H9 (cell line): ENCODE measurements around the gene RUNX1. TPM values are rescaled to one million over a fixed set of nuclear protein-coding genes. Genes with fewer than 3 reads are reported as not detected.

Experiments used
- DNase-seq: peaks from one replicate; pipeline ENCODE4 v3.0.0-alpha.2; 2017
- H2AFZ ChIP-seq: one replicate; pipeline ENCODE4 v1.6.1; 2013; ENCODE audit warnings: mild to moderate bottlenecking, low read length, control low read depth, moderate library complexity
- H2AK5ac ChIP-seq: 2 replicates; pipeline ENCODE4 v1.6.1; 2013; ENCODE audit warnings: low read length, control low read depth, mixed read lengths; ENCODE audit not compliant: insufficient read length
- H2BK120ac ChIP-seq: one replicate; pipeline ENCODE4 v1.6.1; 2013; ENCODE audit warnings: low read depth, mild to moderate bottlenecking, low read length, control low read depth, inconsistent platforms; ENCODE audit not compliant: poor library complexity, severe bottlenecking
- H2BK12ac ChIP-seq: 2 replicates; pipeline ENCODE4 v1.6.1; 2013; ENCODE audit warnings: low read length, control low read depth, mixed read lengths, low read depth; ENCODE audit not compliant: insufficient read length
- H2BK15ac ChIP-seq: 2 replicates; pipeline ENCODE4 v1.6.1; 2013; ENCODE audit warnings: low read depth, low read length, control low read depth
- H2BK20ac ChIP-seq: one replicate; pipeline ENCODE4 v1.6.1; 2013; ENCODE audit warnings: low read depth, mild to moderate bottlenecking, low read length, control low read depth, inconsistent platforms; ENCODE audit not compliant: poor library complexity, severe bottlenecking
- H2BK5ac ChIP-seq: 2 replicates; pipeline ENCODE4 v1.6.1; 2013; ENCODE audit warnings: low read length, control low read depth, mixed read lengths; ENCODE audit not compliant: insufficient read length
- H3K14ac ChIP-seq: 2 replicates; pipeline ENCODE4 v1.6.1; 2013; ENCODE audit warnings: low read length, control low read depth; ENCODE audit not compliant: insufficient read depth
- H3K18ac ChIP-seq: 2 replicates; pipeline ENCODE4 v1.6.1; 2013; ENCODE audit warnings: low read depth, mild to moderate bottlenecking, mixed read lengths, low read length, control low read depth; ENCODE audit not compliant: insufficient read length
- H3K23ac ChIP-seq: 2 replicates; pipeline ENCODE4 v1.6.1; 2013; ENCODE audit warnings: low read length, control low read depth, mixed read lengths, low read depth; ENCODE audit not compliant: insufficient read length
- H3K23me2 ChIP-seq: 2 replicates; pipeline ENCODE4 v1.6.1; 2013; ENCODE audit warnings: low read depth, mild to moderate bottlenecking, mixed read lengths, low read length, control low read depth; ENCODE audit not compliant: insufficient read length, poor library complexity, severe bottlenecking
- H3K27ac ChIP-seq: 2 replicates; pipeline ENCODE4 v1.5.1; 2013; ENCODE audit warnings: low read length, control low read depth, mixed read lengths, low read depth; ENCODE audit not compliant: insufficient read length
- H3K27me3 ChIP-seq: 2 replicates; pipeline ENCODE4 v1.6.1; 2013; ENCODE audit warnings: low read length, control low read depth, inconsistent platforms; ENCODE audit not compliant: insufficient read depth
- H3K4ac ChIP-seq: 2 replicates; pipeline ENCODE4 v1.6.1; 2013; ENCODE audit warnings: low read depth, mild to moderate bottlenecking, control low read depth, inconsistent platforms, low read length, moderate library complexity
- H3K4me1 ChIP-seq: 2 replicates; pipeline ENCODE4 v1.6.1; 2013; ENCODE audit warnings: low read length, control low read depth, inconsistent platforms; ENCODE audit not compliant: insufficient read depth
- H3K4me2 ChIP-seq: 2 replicates; pipeline ENCODE4 v1.6.1; 2013; ENCODE audit warnings: low read length, control low read depth, mixed read lengths; ENCODE audit not compliant: insufficient read length, insufficient read depth
- H3K56ac ChIP-seq: 2 replicates; pipeline ENCODE4 v1.6.1; 2013; ENCODE audit warnings: low read depth, mild to moderate bottlenecking, mixed read lengths, low read length, control low read depth; ENCODE audit not compliant: insufficient read length
- H3K79me1 ChIP-seq: 2 replicates; pipeline ENCODE4 v1.6.1; 2013; ENCODE audit warnings: low read depth, mild to moderate bottlenecking, moderate library complexity, low read length, control low read depth, inconsistent platforms; ENCODE audit not compliant: insufficient read depth, poor library complexity, severe bottlenecking
- H3K79me2 ChIP-seq: 2 replicates; pipeline ENCODE4 v1.6.1; 2013; ENCODE audit warnings: low read length, control low read depth, inconsistent platforms; ENCODE audit not compliant: insufficient read depth
- H3K9ac ChIP-seq: 2 replicates; pipeline ENCODE4 v1.6.1; 2013; ENCODE audit warnings: low read length, control low read depth, mixed read lengths; ENCODE audit not compliant: insufficient read length; ENCODE audit errors: extremely low read depth
- H3K9me3 ChIP-seq: one replicate; pipeline ENCODE4 v1.6.1; 2013; ENCODE audit warnings: low read depth, low read length, inconsistent platforms; ENCODE audit not compliant: control insufficient read depth
- H3T11ph ChIP-seq: one replicate; pipeline ENCODE4 v1.6.1; 2013; ENCODE audit warnings: mild to moderate bottlenecking, low read length, control low read depth, inconsistent platforms
- H4K20me1 ChIP-seq: one replicate; pipeline ENCODE4 v1.6.1; 2013; ENCODE audit not compliant: control insufficient read depth, insufficient read length, insufficient read depth
- H4K5ac ChIP-seq: 2 replicates; pipeline ENCODE4 v1.6.1; 2013; ENCODE audit warnings: low read depth, mild to moderate bottlenecking, mixed read lengths, low read length, control low read depth; ENCODE audit not compliant: insufficient read length
- H4K8ac ChIP-seq: replicated peaks from 2 replicates; pipeline ENCODE4 v1.6.1; 2013; ENCODE audit warnings: low read length, control low read depth, mixed read lengths, low read depth; ENCODE audit not compliant: insufficient read length
- H4K91ac ChIP-seq: 2 replicates; pipeline ENCODE4 v1.6.1; 2013; ENCODE audit warnings: low read depth, mild to moderate bottlenecking, moderate library complexity, mixed read lengths, low read length, control low read depth; ENCODE audit not compliant: insufficient read length
- H3K27ac Mint-ChIP-seq, 3 experiments: 2 replicates in 2 of 3; 3 replicates in 1 of 3; pipeline ENCODE4 v1.8.0; 2020 to 2021; ENCODE audit warnings: mixed read lengths in 3 of 3, mild to moderate bottlenecking in 1 of 3, moderate library complexity in 1 of 3
- H3K27me3 Mint-ChIP-seq: 2 replicates; pipeline ENCODE4 v1.8.0; 2021; ENCODE audit warnings: low read depth, mild to moderate bottlenecking, moderate library complexity, mixed read lengths
- H3K36me3 Mint-ChIP-seq, 3 experiments: 2 replicates in 2 of 3; 3 replicates in 1 of 3; pipeline ENCODE4 v1.8.0; 2020 to 2021; ENCODE audit warnings: low read depth in 3 of 3, mixed read lengths in 3 of 3; ENCODE audit not compliant: insufficient read depth in 1 of 3
- H3K4me1 Mint-ChIP-seq, 2 experiments: 2 replicates each; pipeline ENCODE4 v1.8.0; 2020; ENCODE audit warnings: mixed read lengths in 2 of 2
- H3K4me3 Mint-ChIP-seq, 2 experiments: 2 replicates in 1 of 2; 3 replicates in 1 of 2; pipeline ENCODE4 v1.8.0; 2020 to 2021; ENCODE audit warnings: mild to moderate bottlenecking in 2 of 2, mixed read lengths in 2 of 2, moderate library complexity in 1 of 2
- H3K9me3 Mint-ChIP-seq, 2 experiments: 2 replicates in 1 of 2; 3 replicates in 1 of 2; pipeline ENCODE4 v1.8.0; 2020; ENCODE audit warnings: mild to moderate bottlenecking in 2 of 2, mixed read lengths in 2 of 2, moderate library complexity in 1 of 2
- CTCF ChIP-seq: fragments of 200-600 bp; sonication (generic); conservative IDR thresholded peaks from 3 replicates; pipeline ENCODE4 v1.8.0; 2021; ENCODE audit warnings: antibody characterized with exemption, mild to moderate bottlenecking
- WGBS: extraction: QIAGEN DNeasy Blood & Tissue Kit; methylation state at CpG from one replicate; pipeline ENCODE4 v1.1.7; 2013; ENCODE audit warnings: missing lambda C conversion rate, low lambda C conversion rate, mixed read lengths; ENCODE audit not compliant: insufficient read length; ENCODE audit errors: extremely low coverage; 5-methylcytosine and 5-hydroxymethylcytosine counted together
- total RNA-seq: library from RNA; stranded (reverse); gene quantifications from 2 replicates; pipeline ENCODE4 v1.2.1, GENCODE V29; 2021

RUNX1 gene
- total RNA-seq, 1 experiment from 2014 or later, result 0.72 TPM

GRCh38 chr21:35059742-35060141 is 10.6 kb upstream of the RUNX1 start:
- no peak overlapping the region for H3T11ph ChIP-seq
- Mint-ChIP-seq H3K27ac (no peak overlapping the region), H3K9me3 (no peaks in the 10 kb centered on the region; a peak in 1 of 5 replicates), H3K4me1 (peaks cover 5% of the 10 kb centered on the region in 2 experiments), H3K27me3 (peaks cover 3% of the 10 kb centered on the region; the same call in 1 of the 2 replicates), H3K4me3 (no peak overlapping the region; a peak in 1 of 5 replicates), H3K36me3 (no peaks in the 10 kb centered on the region)
- no peak overlapping the region for H2BK12ac ChIP-seq
- H3K14ac ChIP-seq, result no peak overlapping the region
- H3K9me3 ChIP-seq, result no peaks in the 10 kb centered on the region
- H3K18ac ChIP-seq, result no peak overlapping the region
- no peaks in the 10 kb centered on the region; the same call in 1 of the 2 replicates for H3K27me3 ChIP-seq
- DNase-seq, result no peak
- H2BK120ac ChIP-seq, result no peak overlapping the region
- no peak overlapping the region for H3K9ac ChIP-seq
- no peak overlapping the region for H2AFZ ChIP-seq
- no peak overlapping the region for H4K91ac ChIP-seq
- H3K56ac ChIP-seq, result no peak overlapping the region
- no peak overlapping the region for H2AK5ac ChIP-seq
- no peak overlapping the region for H3K23ac ChIP-seq
- H2BK15ac ChIP-seq, result no peak overlapping the region
- H2BK20ac ChIP-seq, result no peak overlapping the region
- H3K4ac ChIP-seq, result no peak overlapping the region
- WGBS, result no CpG with 5 or more reads among the region's 3 CpGs
- H2BK5ac ChIP-seq, result no peak overlapping the region
- no peak overlapping the region for H4K5ac ChIP-seq
- H3K79me2 ChIP-seq, result no peaks in the 10 kb centered on the region
- no peak overlapping the region for H4K8ac ChIP-seq
- H3K4me1 ChIP-seq, result no peaks in the 10 kb centered on the region; the same call in 1 of the 2 replicates
- H3K79me1 ChIP-seq, result no peaks in the 10 kb centered on the region
- TF ChIP-seq CTCF, result no peak
- H3K27ac ChIP-seq, result no peak overlapping the region
- no peak overlapping the region for H3K4me2 ChIP-seq
- H3K23me2 ChIP-seq, result no peaks in the 10 kb centered on the region
- no peaks in the 10 kb centered on the region for H4K20me1 ChIP-seq
